Measurements from ENCODE around the gene GPR137B.
"Not testable (repeated sequence)": the region's sequence is repeated elsewhere in the genome, so short reads cannot be mapped to it uniquely, and the experiment has no call there.

Gene GPR137B

GRCh38 chr1:236144033-236144432, 1.7 kb downstream of the GPR137B start:
- no peak for DNase-seq (ENCODE audit: low spot score)

- DNase-seq (ENCODE audit: low spot score) = no peak
Observed at GRCh38 chr1:236144446-236145150, 2.3 kb downstream of the GPR137B start.

GRCh38 chr1:236147068-236147467, 4.7 kb downstream of the GPR137B start:
- DNase-seq (ENCODE audit: low spot score) = no peak

- DNase-seq (ENCODE audit: low spot score) = no peak
Observed at GRCh38 chr1:236147521-236148469, 5.5 kb downstream of the GPR137B start.

- DNase-seq (ENCODE audit: low spot score) = no peak
Observed at GRCh38 chr1:236148470-236148845, 6.1 kb downstream of the GPR137B start.

- DNase-seq (ENCODE audit: low spot score) = no peak
Observed at GRCh38 chr1:236149003-236149595, 6.8 kb downstream of the GPR137B start.

- no peak for DNase-seq (ENCODE audit: low spot score)
Observed at GRCh38 chr1:236149696-236150228, 7.4 kb downstream of the GPR137B start.

GRCh38 chr1:236150311-236150955, 8.1 kb downstream of the GPR137B start:
- no peak for DNase-seq (ENCODE audit: low spot score)

GRCh38 chr1:236150986-236151385, 8.6 kb downstream of the GPR137B start:
- no peak for DNase-seq (ENCODE audit: low spot score)

- no peak for DNase-seq (ENCODE audit: low spot score)
Observed at GRCh38 chr1:236151739-236152424, 9.5 kb downstream of the GPR137B start.

- no peak for DNase-seq (ENCODE audit: low spot score)
Observed at GRCh38 chr1:236154126-236154525, 11.8 kb downstream of the GPR137B start.

- DNase-seq (ENCODE audit: low spot score) = no peak
Observed at GRCh38 chr1:236154671-236155398, 12.5 kb downstream of the GPR137B start.

GRCh38 chr1:236155399-236155767, 13.0 kb downstream of the GPR137B start:
- no peak for DNase-seq (ENCODE audit: low spot score)

- no peak for DNase-seq (ENCODE audit: low spot score)
Observed at GRCh38 chr1:236155841-236156503, 13.6 kb downstream of the GPR137B start.

- no peak for DNase-seq (ENCODE audit: low spot score)
Observed at GRCh38 chr1:236156512-236157208, 14.3 kb downstream of the GPR137B start.

- not testable (repeated sequence) for DNase-seq (ENCODE audit: low spot score)
Observed at GRCh38 chr1:236158072-236158471, 15.7 kb downstream of the GPR137B start.

GRCh38 chr1:236158719-236159118, 16.4 kb downstream of the GPR137B start:
- DNase-seq (ENCODE audit: low spot score) = no peak

GRCh38 chr1:236159704-236160539, 17.6 kb downstream of the GPR137B start:
- no peak for DNase-seq (ENCODE audit: low spot score)
